Left lobe of liver (tissue), 2 donors: Measurements from ENCODE around the gene C2CD4B. TPM values are rescaled to one million over a fixed set of nuclear protein-coding genes. Genes with fewer than 3 reads are reported as not detected.
A peak's percentile ranks its signal among the peaks of the same experiment; 100 is the strongest.

Source experiments
- ATAC-seq: fragments of 200-7000 bp; cut with Tn5 transposase; one replicate; pipeline ENCODE4 v1.9.1; 2020; ENCODE audit warnings: mild to moderate bottlenecking, moderate library complexity
- DNase-seq: peaks from one replicate; pipeline ENCODE4 v3.0.0-alpha.2; 2020; ENCODE audit warnings: low spot score
- total RNA-seq: library from RNA; stranded (reverse); gene quantifications from one replicate; pipeline ENCODE4 v1.2.1, GENCODE V29; 2021
- donor health status: DM: no; HTN: no; CAD: no; lungs with moderate emphysema.
- donor health status: DM: no; HTN: yes; CAD: no.

C2CD4B gene, protein sequence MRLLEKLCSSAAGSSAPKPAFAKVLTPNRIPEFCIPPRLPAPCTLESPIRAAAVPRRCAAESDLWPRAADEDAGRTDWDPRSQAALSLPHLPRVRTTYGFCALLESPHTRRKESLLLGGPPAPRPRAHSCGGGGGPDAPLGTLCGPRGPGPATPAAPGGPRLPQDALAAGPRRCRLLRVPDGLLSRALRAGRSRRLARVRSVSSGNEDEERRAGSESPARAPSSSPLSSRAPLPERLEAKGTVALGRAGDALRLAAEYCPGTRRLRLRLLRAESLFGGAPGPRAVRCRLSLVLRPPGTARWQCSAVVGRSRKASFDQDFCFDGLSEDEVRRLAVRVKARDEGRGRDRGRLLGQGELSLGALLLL
- 0.75 TPM for total RNA-seq

GRCh38 chr15:62165104-62165792 is at the start of gene C2CD4B:
TSS of gene C2CD4B (minus strand) at chr15:62165285. CDS start at chr15:62164984, 301 bp downstream.
- ATAC-seq (peak; percentile 87), DNase-seq (peak; percentile 61)

DNA sequence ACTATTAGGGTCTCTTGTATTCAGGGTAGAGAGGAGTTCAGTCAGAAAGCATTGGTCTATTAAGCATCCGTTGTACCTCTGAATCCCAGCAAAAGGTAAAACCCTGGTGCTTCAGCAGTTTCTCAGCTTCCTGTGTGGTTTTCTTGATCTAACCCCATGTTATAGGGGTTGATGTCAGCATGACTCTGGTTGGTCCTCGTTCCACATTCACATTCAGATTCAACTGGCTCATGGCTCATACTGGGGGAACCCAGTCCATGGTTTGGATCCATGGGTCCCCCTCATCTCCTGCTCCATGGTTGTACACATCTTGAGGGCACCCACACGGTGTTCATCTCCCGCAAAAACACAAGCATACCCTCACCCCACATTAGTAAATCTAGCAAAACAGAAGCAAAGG is 47.7 kb upstream of the C2CD4B start:
- ATAC-seq = no peak

DNA sequence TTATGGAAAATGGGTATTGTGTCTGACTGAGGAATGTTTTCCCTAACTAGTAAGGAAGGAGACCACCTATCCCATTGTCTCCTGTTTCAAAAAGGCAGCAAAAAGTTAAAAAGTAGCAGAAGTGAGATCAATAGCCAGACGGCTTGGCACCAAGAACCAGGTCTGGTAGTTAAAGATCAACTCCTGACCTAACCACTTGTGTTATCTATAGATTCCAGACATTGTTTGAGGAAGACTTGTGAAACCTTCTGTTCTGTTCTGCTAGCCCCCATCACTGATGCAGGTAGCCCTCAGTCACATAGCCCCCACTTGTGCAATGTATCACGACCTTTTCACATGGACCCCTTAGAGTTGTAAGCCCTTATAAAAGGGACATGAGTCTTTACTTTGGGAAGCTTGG is 46.3 kb upstream of the C2CD4B start:
- DNase-seq (no peak), ATAC-seq (peak; percentile 53)

More for the DNA sequence above, 47.7 kb upstream of the C2CD4B start:
- DNase-seq = no peak

GRCh38 chr15:62209821-62210220 is 44.7 kb upstream of the C2CD4B start:
- ATAC-seq (no peak), DNase-seq (no peak)

- ATAC-seq = peak; percentile 6
- DNase-seq = no peak
Observed at GRCh38 chr15:62209322-62209721, 44.2 kb upstream of the C2CD4B start.

- DNase-seq = no peak
- ATAC-seq = peak; percentile 69
Observed at GRCh38 chr15:62208884-62209283, 43.8 kb upstream of the C2CD4B start.

GRCh38 chr15:62208367-62208766 is 43.3 kb upstream of the C2CD4B start:
- DNase-seq (peak; percentile 57), ATAC-seq (peak; percentile 86)

DNA sequence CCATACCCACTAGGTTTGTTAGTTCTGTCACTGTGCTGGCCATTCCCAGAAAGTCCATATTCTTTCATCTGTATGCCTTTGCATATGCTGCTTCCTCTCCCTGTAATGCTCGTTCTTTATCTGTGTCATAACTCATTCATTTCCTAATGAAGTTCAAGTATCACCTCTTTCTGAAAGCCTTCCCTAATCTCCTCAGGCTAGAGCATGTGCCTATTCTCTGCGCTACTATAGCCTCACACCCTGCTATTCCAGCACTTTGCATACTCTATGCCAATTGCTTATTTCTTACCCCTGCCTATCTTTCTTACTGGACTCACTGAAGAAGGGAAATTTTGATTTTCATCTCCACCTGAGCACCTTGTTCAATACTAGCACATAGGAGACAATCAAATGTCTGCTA is 25.6 kb upstream of the C2CD4B start:
- DNase-seq = no peak
- no peak for ATAC-seq

DNA sequence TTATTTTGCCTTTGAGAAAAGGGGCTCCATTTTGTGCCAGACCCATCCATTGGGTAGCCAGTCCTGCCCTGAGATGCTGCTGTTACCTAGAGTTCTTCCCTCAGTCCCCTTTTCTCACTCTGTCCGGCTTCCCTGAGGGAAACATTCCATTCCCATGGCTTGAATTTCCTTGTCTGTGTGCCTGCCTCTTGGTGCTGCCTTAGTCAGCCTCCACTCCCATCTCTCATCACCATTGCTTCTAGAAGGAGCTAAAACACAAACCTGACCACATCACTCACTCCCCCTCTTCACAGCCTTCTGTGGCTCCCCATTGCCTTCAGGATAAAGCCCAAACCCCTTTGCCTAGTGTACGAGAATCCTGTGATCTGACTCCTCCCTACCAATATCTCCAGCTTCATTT is 25.2 kb upstream of the C2CD4B start:
- DNase-seq = no peak
- ATAC-seq = no peak

- no peak for ATAC-seq
- DNase-seq = no peak
Observed at GRCh38 chr15:62188744-62189143, 23.7 kb upstream of the C2CD4B start.

- no peak for DNase-seq
- ATAC-seq = no peak
Observed at GRCh38 chr15:62187910-62188309, 22.8 kb upstream of the C2CD4B start.

DNA sequence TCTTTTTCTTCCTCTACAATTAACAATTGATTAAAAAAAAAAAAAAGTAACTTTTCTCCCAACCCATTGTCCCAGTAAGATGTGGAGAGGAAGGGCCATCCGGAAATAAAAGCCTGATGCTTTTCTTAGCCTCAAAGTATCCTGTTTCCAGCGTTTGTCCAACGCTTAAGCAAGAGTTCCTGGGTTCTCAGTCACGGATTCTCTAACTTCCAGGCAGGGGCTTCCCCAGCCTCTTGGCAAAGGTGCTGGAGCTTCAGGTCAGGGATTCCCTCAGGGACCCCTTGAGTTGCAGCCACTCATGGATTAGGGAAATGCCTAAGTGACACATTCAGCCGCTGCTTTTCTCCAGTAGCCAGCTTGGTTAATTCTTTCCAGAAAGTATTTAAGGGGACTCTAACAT is 22.3 kb upstream of the C2CD4B start:
- no peak for DNase-seq
- ATAC-seq = no peak

DNA sequence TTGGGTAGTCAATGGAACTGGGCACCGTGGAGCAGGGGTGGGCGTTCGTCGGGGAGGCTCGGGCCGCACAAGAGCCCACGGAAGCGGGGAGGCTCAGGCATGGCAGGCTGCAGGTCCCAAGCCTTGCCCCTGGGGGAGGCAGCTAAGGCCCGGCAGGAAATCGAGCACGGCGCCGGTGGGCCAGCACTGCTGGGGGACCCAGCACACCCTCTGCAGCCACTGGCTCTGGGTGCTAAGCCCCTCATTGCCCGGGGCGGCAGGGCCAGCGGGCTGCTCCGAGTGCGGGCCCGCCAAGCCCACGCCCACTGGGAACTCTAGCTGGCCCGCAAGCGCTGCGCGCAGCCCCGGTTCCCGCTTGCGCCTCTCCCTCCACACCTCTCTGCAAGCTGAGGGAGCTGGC is 21.5 kb upstream of the C2CD4B start:
- ATAC-seq (no peak), DNase-seq (no peak)

GRCh38 chr15:62183130-62183529 is 18.0 kb upstream of the C2CD4B start:
- ATAC-seq (no peak), DNase-seq (no peak)

DNA sequence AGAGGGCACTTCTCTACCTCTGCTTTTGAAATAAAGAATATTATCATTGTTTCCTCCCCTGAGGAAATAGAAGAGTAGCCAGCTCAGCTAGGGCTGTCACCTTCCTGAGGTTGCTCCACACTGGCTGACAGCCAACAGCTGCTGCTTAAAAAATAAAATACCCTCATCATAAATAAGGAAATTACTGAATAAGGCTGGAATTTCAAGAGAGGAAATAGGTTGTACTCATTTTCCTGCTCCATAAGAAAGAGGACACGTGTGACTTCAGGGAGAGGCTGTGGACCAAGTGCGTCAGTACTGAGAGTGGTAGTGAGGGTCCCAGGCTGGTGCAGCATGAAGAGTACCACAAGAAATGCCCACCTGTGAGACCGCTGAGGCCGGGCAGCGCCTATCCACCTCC is 8.1 kb upstream of the C2CD4B start:
- peak; percentile 49 for ATAC-seq
- no peak for DNase-seq

GRCh38 chr15:62171882-62172281 is 6.8 kb upstream of the C2CD4B start:
- DNase-seq (no peak), ATAC-seq (peak; percentile 13)

DNA sequence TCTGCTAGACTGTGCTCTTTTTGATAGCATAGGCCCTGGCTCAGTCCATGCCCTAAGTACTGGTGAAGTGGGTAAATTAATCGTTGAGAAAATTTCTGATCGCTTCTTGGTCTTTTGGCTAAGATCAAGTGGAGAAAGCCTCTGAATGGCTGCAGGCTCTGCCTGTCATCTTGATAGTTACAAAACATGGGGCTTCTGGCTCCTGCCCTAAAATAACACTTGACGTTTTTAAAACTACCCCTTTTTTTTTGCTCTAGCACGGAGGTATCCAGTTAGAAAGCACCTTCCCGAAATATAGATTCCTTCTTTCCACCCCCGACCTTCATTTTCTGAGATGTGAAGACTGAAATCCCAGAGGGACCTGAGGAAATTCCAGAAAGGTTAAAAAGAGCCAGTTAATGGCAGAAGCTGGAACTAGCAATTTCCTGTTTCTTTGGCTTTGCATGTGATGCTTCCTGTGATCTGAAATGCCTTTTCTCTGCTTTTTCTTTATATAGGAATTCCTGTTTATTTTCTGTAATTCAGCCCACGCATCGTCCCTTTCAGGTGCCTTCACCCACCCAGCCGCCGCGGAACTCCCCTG is 799 bp upstream of the C2CD4B start:
- ATAC-seq = no peak

DNA sequence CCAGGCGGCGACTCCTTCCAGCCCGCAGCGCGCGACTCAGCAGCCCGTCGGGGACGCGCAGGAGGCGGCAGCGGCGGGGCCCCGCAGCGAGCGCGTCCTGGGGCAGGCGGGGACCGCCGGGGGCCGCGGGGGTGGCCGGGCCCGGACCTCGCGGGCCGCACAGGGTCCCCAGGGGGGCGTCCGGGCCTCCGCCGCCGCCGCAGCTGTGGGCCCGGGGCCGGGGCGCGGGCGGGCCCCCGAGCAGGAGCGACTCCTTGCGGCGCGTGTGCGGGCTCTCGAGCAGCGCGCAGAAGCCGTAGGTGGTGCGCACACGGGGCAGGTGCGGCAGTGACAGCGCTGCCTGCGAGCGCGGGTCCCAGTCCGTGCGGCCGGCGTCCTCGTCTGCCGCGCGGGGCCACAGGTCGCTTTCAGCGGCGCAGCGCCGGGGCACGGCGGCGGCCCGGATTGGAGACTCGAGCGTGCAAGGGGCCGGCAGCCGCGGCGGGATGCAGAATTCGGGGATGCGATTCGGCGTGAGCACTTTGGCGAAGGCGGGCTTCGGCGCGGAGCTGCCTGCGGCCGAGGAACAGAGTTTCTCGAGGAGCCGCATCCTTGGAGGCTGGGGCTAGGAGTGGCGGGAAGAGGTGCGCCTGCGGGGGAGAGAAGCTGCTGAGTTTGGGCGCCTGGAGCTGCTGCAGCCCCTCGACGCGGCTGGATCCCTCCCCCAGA is 535 bp downstream of the C2CD4B start:
- ATAC-seq (peak; percentile 57), DNase-seq (no peak)

More for the DNA sequence above, 799 bp upstream of the C2CD4B start:
- no peak for DNase-seq

- ATAC-seq (peak; percentile 30), DNase-seq (no peak)
Observed at GRCh38 chr15:62164014-62164395, 1.1 kb downstream of the C2CD4B start.

GRCh38 chr15:62163397-62164013 is 1.6 kb downstream of the C2CD4B start:
- peak; percentile 38 for ATAC-seq
- no peak for DNase-seq

DNA sequence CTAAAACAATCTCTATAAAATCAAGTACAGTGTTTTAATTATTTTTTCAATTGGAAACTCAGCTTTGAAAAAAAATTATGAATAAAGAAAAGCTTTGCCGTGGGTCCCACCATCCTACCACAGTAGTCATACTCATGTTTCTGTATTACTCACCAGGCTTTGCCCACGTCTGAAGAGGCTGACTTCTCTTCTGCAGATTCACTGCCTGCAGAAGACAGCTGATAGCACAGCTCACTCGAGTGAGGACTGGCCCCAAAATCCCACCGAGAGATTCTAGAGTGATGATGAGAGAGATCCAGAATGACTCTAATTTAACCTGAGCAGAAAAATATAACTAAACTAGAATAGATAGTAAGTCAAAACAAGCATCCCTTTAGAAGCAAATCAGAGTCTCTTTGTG is 11.9 kb downstream of the C2CD4B start:
- DNase-seq = no peak
- no peak for ATAC-seq
